Sigmoid colon (tissue), 4 donors: ENCODE measurements around the gene CEP162.

Experiments
- CTCF ChIP-seq, 4 experiments: fragments of 450-650 bp in 3 of 4; fragments of 200-600 bp in 1 of 4; IDR thresholded peaks; one replicate each; pipeline ENCODE4 v1.5.1; 2016 to 2019; ENCODE audit warnings: antibody characterized with exemption in 4 of 4, mild to moderate bottlenecking in 3 of 4, moderate library complexity in 2 of 4
- POLR2A ChIP-seq, 2 donors: fragments of 450-650 bp; IDR thresholded peaks; one replicate each; pipeline ENCODE4 v1.6.1; 2016; ENCODE audit warnings: antibody characterized with exemption in 2 of 2, mild to moderate bottlenecking in 2 of 2, moderate library complexity in 2 of 2
- POLR2AphosphoS5 ChIP-seq, 4 donors: sonication (generic); formaldehyde crosslinking; IDR thresholded peaks; one replicate each; pipeline ENCODE4 v1.6.1; 2017; ENCODE audit warnings: antibody characterized with exemption in 4 of 4

- TF ChIP-seq CTCF (IDR thresholded peaks at IDR 0.05) (no peak), POLR2A (IDR thresholded peaks at IDR 0.05) (no peak), POLR2AphosphoS5 (IDR thresholded peaks at IDR 0.05) (no peak)
These were observed 29.7 kb downstream of the CEP162 start for GRCh38 chr6:84197708-84198107.
